HCT116 (cell line): ENCODE measurements around the gene EPGN. TPM values are rescaled to one million over a fixed set of nuclear protein-coding genes. Genes with fewer than 3 reads are reported as not detected.

Experiments used
- ATAC-seq: fragments of 200-7000 bp; cut with Tn5 transposase; 2 replicates; pipeline ENCODE4 v1.9.1; 2020; ENCODE audit warnings: mild to moderate bottlenecking, moderate library complexity
- BruUV-seq: library from RNA; stranded (reverse); fragments of 400-500 nt; replicated peaks from 2 replicates; lab custom pipeline; 2021; lab: Mats Ljungman, UMichigan
- CTCF ChIA-PET: fragments of 300-600 bp; sonication (Branson Sonifier 250); formaldehyde crosslinking; loops from one replicate; lab custom pipeline; 2021; ENCODE audit warnings: antibody characterized with exemption; lab: Charles Lee
- POLR2A ChIA-PET: fragments of 300-600, 350-600 bp; sonication (Branson Sonifier 250); formaldehyde crosslinking; loops from one replicate; lab custom pipeline; 2021; ENCODE audit warnings: antibody characterized with exemption; lab: Charles Lee
- RAD21 ChIA-PET, 2 experiments: fragments of 300-600 bp; sonication (Branson Sonifier 250); formaldehyde crosslinking; loops; one replicate each; lab custom pipeline; 2023; ENCODE audit warnings: low total read pairs in 2 of 2; ENCODE audit not compliant: uncharacterized antibody in 2 of 2, unreplicated experiment in 2 of 2, low non-redundant PET in 1 of 2; lab: Charles Lee
- DNase-seq: peaks from one replicate; pipeline ENCODE4 v3.0.0-alpha.2; 2010; ENCODE audit warnings: low read depth, low spot score
- H2AFZ ChIP-seq: fragments of 200-600 bp; shearing (Covaris generic), sonication (generic); 2 replicates; pipeline ENCODE4 v1.6.1; 2017; ENCODE audit warnings: low read depth, mixed run types, mixed read lengths, antibody characterized with exemption, low read length; ENCODE audit not compliant: poor library complexity, severe bottlenecking
- H3K27ac ChIP-seq: 2 replicates; pipeline ENCODE4 v1.5.1; 2012; ENCODE audit warnings: low read depth, low read length
- H3K27me3 ChIP-seq: fragments of 200-600 bp; sonication (generic); 2 replicates; pipeline ENCODE4 v1.6.1; 2016; ENCODE audit warnings: mixed run types, low read length, mixed read lengths; ENCODE audit not compliant: insufficient read depth
- H3K36me3 ChIP-seq, 2 experiments: fragments of 200-500 bp in 1 of 2; fragments of 200-600 bp in 1 of 2; sonication (Bioruptor generic) in 1 of 2; sonication (generic) in 1 of 2; 2 replicates each; pipeline versions ENCODE4 v1.5.1 to v1.6.1; 2014 to 2016; ENCODE audit warnings: low read length in 2 of 2, inconsistent platforms in 1 of 2, mixed read lengths in 1 of 2, mixed run types in 1 of 2; ENCODE audit not compliant: insufficient read depth in 2 of 2, control insufficient read depth in 1 of 2
- H3K4me1 ChIP-seq, 2 experiments: fragments of 200-600 bp in 1 of 2; sonication (generic) in 1 of 2; 2 replicates each; pipeline versions ENCODE4 v1.5.1 to v1.6.1; 2012 to 2017; ENCODE audit warnings: low read length in 2 of 2, inconsistent platforms in 1 of 2, mild to moderate bottlenecking in 1 of 2, mixed read lengths in 1 of 2, mixed run types in 1 of 2, moderate library complexity in 1 of 2; ENCODE audit not compliant: insufficient read depth in 2 of 2, control insufficient read depth in 1 of 2
- H3K4me2 ChIP-seq: fragments of 200-600 bp; sonication (generic); 2 replicates; pipeline ENCODE4 v1.6.1; 2017; ENCODE audit warnings: mixed run types, low read length, mixed read lengths
- H3K4me3 ChIP-seq, 2 experiments: fragments of 200-600 bp in 1 of 2; sonication (generic) in 1 of 2; replicated peaks in 1 of 2; 2 replicates each; pipeline ENCODE4 v1.5.1; 2011 to 2016; ENCODE audit warnings: low read length in 2 of 2, control low read depth in 1 of 2, low read depth in 1 of 2, mild to moderate bottlenecking in 1 of 2, mixed read lengths in 1 of 2, mixed run types in 1 of 2
- H3K79me2 ChIP-seq: fragments of 200-600 bp; sonication (generic); 2 replicates; pipeline ENCODE4 v1.6.1; 2017; ENCODE audit warnings: mild to moderate bottlenecking, mixed run types, low read length, moderate library complexity, mixed read lengths; ENCODE audit not compliant: insufficient read depth
- H3K9ac ChIP-seq: fragments of 200-600 bp; sonication (generic); 2 replicates; pipeline ENCODE4 v1.6.1; 2016; ENCODE audit warnings: low read length, mixed read lengths
- H3K9me2 ChIP-seq: fragments of 200-600 bp; sonication (generic), shearing (Covaris generic); 2 replicates; pipeline ENCODE4 v1.6.1; 2017; ENCODE audit warnings: mixed run types, mild to moderate bottlenecking, moderate library complexity; ENCODE audit not compliant: insufficient read depth
- H3K9me3 ChIP-seq, 2 experiments: fragments of 200-500 bp in 1 of 2; fragments of 200-600 bp in 1 of 2; sonication (Bioruptor generic) in 1 of 2; sonication (generic) in 1 of 2; 2 replicates each; pipeline ENCODE4 v1.6.1; 2014 to 2017; ENCODE audit warnings: low read length in 2 of 2, mixed read lengths in 2 of 2, inconsistent platforms in 1 of 2, low read depth in 1 of 2, mild to moderate bottlenecking in 1 of 2, mixed run types in 1 of 2, moderate library complexity in 1 of 2; ENCODE audit not compliant: control insufficient read depth in 1 of 2, insufficient read depth in 1 of 2
- H4K20me1 ChIP-seq: fragments of 200-600 bp; sonication (generic), shearing (Covaris generic); 2 replicates; pipeline ENCODE4 v1.6.1; 2017; ENCODE audit warnings: mixed run types, mild to moderate bottlenecking, moderate library complexity; ENCODE audit not compliant: insufficient read depth
- CTCF ChIP-seq, 3 experiments: fragments of 200-600 bp in 1 of 3; sonication (generic) in 1 of 3; IDR thresholded peaks in 2 of 3; conservative IDR thresholded peaks in 1 of 3; 2 replicates each; pipeline ENCODE4 v1.5.1; 2012 to 2017; ENCODE audit warnings: low read depth in 2 of 3, low read length in 2 of 3, antibody characterized with exemption in 1 of 3, borderline replicate concordance in 1 of 3, control low read depth in 1 of 3, mild to moderate bottlenecking in 1 of 3, mixed read lengths in 1 of 3, mixed run types in 1 of 3, moderate library complexity in 1 of 3; ENCODE audit not compliant: insufficient read depth in 1 of 3
- EZH2 ChIP-seq: fragments of 200-600 bp; sonication (generic); IDR thresholded peaks from 2 replicates; pipeline ENCODE4 v1.6.1; 2017; ENCODE audit warnings: antibody characterized with exemption, mixed run types
- JUND ChIP-seq: IDR thresholded peaks from 2 replicates; pipeline ENCODE4 v1.6.1; 2012
- POLR2A ChIP-seq: IDR thresholded peaks from 2 replicates; pipeline ENCODE4 v1.7.0; 2011; ENCODE audit warnings: borderline replicate concordance; ENCODE audit not compliant: insufficient read depth, insufficient read length; ENCODE audit errors: extremely low read depth
- RAD21 ChIP-seq: IDR thresholded peaks from 2 replicates; pipeline ENCODE4 v1.6.1; 2012; ENCODE audit warnings: low read depth, mild to moderate bottlenecking
- ZBTB33 ChIP-seq: IDR thresholded peaks from 2 replicates; pipeline ENCODE4 v1.6.1; 2011; ENCODE audit warnings: mild to moderate bottlenecking, low read length, moderate library complexity; ENCODE audit not compliant: insufficient replicate concordance; ENCODE audit errors: extremely low read depth
- ZFX ChIP-seq: fragments of 450-650 bp; IDR thresholded peaks from 2 replicates; pipeline ENCODE4 v1.6.1; 2017
- intact Hi-C: fragments of 100-400 bp; cut with micrococcal nuclease; formaldehyde crosslinking; loops from 2 replicates; pipeline ENCODE4 v1.10.0; 2022
- total RNA-seq: library from RNA; stranded (reverse); gene quantifications from one replicate; pipeline ENCODE4 v1.2.1, GENCODE V29; 2021; ENCODE audit not compliant: unreplicated experiment

The EPGN gene
- total RNA-seq, 1 experiment from 2014 or later: 1.5 TPM

- Histone ChIP-seq H3K4me1 (peaks cover 6 to 61% of the 10 kb centered on the region in 2 experiments; a peak in 3 of 4 replicates), H3K27me3 (no peaks in the 10 kb centered on the region), H3K36me3 (no peaks in the 10 kb centered on the region), H4K20me1 (no peaks in the 10 kb centered on the region), H3K4me2 (no peak overlapping the region), H3K9me3 (no peaks in the 10 kb centered on the region), H2AFZ (no peak overlapping the region), H3K27ac (no peak overlapping the region), H3K79me2 (no peaks in the 10 kb centered on the region), H3K9ac (no peak overlapping the region), H3K4me3 (no peak overlapping the region), H3K9me2 (no peaks in the 10 kb centered on the region; the same call in 1 of the 2 replicates)
- ChIA-PET POLR2A (interaction anchor here (1.1 to 1.3 kb wide), 2 partner anchors 10 to 37 kb away, joined by 3 to 4 read pairs; partner anchors contain the start of gene EREG), CTCF (interaction anchor here (1.3 kb wide), 1 partner anchor 466 kb away, joined by 3 read pairs; the partner anchor contains the start of gene BTC), RAD21 (no interaction called here)
- ATAC-seq: no peak
- intact Hi-C loops: loop anchor here (10.0 kb wide), 1 partner anchor 957 kb away; no protein-coding TSS in a partner anchor
- TF ChIP-seq ZBTB33 (no peak), ZFX (no peak), CTCF (IDR thresholded peaks at IDR 0.05 in 2 of 3, conservative IDR thresholded peaks at IDR 0.05 in 1 of 3; ENCODE audit: borderline replicate concordance in 1 of 3, insufficient read depth in 1 of 3, low read depth in 2 of 3, low read length in 2 of 3) (no peak), RAD21 (no peak), EZH2 (no peak), POLR2A (no peak), JUND (no peak)
- BruUV-seq: no TSS peak
- no peak for DNase-seq
Observed at GRCh38 chr4:74327762-74328161, 19.5 kb downstream of the EPGN start.
